Gastroesophageal sphincter (tissue), 4 donors: ENCODE data around the gene VSIG10. TPM values are rescaled to one million over a fixed set of nuclear protein-coding genes. Genes with fewer than 3 reads are reported as not detected.

Experiments used
- ATAC-seq: fragments of 150-250 bp; one replicate; pipeline ENCODE4 v1.9.1; 2016; ENCODE audit warnings: mild to moderate bottlenecking, moderate library complexity
- H3K27ac ChIP-seq, 4 donors: fragments of 200-600 bp; sonication (generic) in 3 of 4; 1 replicate in 3 of 4; 2 replicates in 1 of 4; pipeline ENCODE4 v1.5.1; 2016 to 2019
- H3K27me3 ChIP-seq: fragments of 200-600 bp; sonication (generic); one replicate; pipeline ENCODE4 v1.5.1; 2019
- H3K36me3 ChIP-seq, 2 donors: fragments of 200-600 bp; sonication (generic); one replicate each; pipeline ENCODE4 v1.5.1; 2019; ENCODE audit warnings: control low read depth in 1 of 2
- H3K4me1 ChIP-seq, 3 donors: fragments of 200-600 bp; sonication (generic); 1 replicate in 2 of 3; 2 replicates in 1 of 3; pipeline ENCODE4 v1.5.1; 2016 to 2019; ENCODE audit warnings: control low read depth in 2 of 3
- H3K4me3 ChIP-seq, 2 donors: fragments of 200-600 bp; sonication (generic); one replicate each; pipeline ENCODE4 v1.5.1; 2019; ENCODE audit warnings: mild to moderate bottlenecking in 1 of 2, moderate library complexity in 1 of 2
- H3K9me3 ChIP-seq, 3 donors: fragments of 200-600 bp; sonication (generic); one replicate each; pipeline ENCODE4 v1.5.1; 2017 to 2019; ENCODE audit warnings: control low read depth in 2 of 3
- EP300 ChIP-seq: sonication (generic); formaldehyde crosslinking; IDR thresholded peaks from one replicate; pipeline ENCODE4 v1.6.1; 2017; ENCODE audit warnings: antibody characterized with exemption, mild to moderate bottlenecking
- POLR2A ChIP-seq, 2 donors: fragments of 450-650 bp; IDR thresholded peaks; one replicate each; pipeline ENCODE4 v1.6.1; 2017; ENCODE audit warnings: antibody characterized with exemption in 2 of 2, mild to moderate bottlenecking in 2 of 2, moderate library complexity in 1 of 2
- POLR2AphosphoS5 ChIP-seq: sonication (generic); formaldehyde crosslinking; IDR thresholded peaks from one replicate; pipeline ENCODE4 v1.6.1; 2017; ENCODE audit warnings: antibody characterized with exemption
- WGBS, 2 donors: methylation state at CpG; one replicate each; pipeline ENCODE4 v1.1.5; 2018; ENCODE audit warnings: low coverage in 1 of 2; 5-methylcytosine and 5-hydroxymethylcytosine counted together
- total RNA-seq, 4 donors: library from RNA; depleted of rRNA; stranded (reverse); fragments of >200 nt; gene quantifications; one replicate each; pipeline ENCODE4 v1.1.0, GENCODE V29; 2016
- TF ChIP-seq, protein P1 (sequence below), 4 experiments: fragments of 200-600 bp in 2 of 4; fragments of 450-650 bp in 2 of 4; sonication (generic) in 1 of 4; IDR thresholded peaks; one replicate each; pipeline ENCODE4 v1.5.1; 2017 to 2019; ENCODE audit warnings: antibody characterized with exemption in 4 of 4, mild to moderate bottlenecking in 2 of 4, moderate library complexity in 2 of 4

VSIG10 gene
- total RNA-seq, 4 donors from 2014 or later, result 14.7 to 24.6 (median 17.6) TPM

DNA sequence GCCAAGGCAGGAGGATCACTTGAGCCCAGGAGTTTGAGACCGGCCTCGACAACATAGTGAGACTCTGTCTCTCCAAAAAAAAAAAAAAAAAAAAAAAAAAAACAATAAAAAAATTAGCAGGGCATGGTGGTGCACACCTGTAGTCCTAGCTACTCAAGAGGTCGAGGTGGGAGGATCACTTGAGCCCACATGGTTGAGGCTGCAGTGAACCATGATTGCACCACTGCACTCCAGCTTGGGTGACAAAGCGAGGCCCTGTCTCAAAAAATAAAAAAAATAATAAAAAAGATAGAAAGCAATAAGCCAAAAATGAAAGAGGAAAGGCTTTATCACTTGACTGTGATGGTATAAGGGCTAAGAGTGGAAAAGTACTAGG is 21.9 kb upstream of the VSIG10 start:
- H3K4me3 ChIP-seq, result no peak overlapping the region
- 89% methylated on average over 1 of the region's 4 CpGs; no CpG with 5 or more reads in 1 of the 2 donors for WGBS, 2 donors
- H3K27me3 ChIP-seq, result no peaks in the 10 kb centered on the region
- ATAC-seq, result no peak
- H3K9me3 ChIP-seq, result no peaks in the 10 kb centered on the region
- H3K36me3 ChIP-seq, result peaks cover 0 to 20% of the 10 kb centered on the region in 2 donors
- no peak overlapping the region for H3K27ac ChIP-seq
- H3K4me1 ChIP-seq, result peaks cover 0 to 10% (median 0%) of the 10 kb centered on the region in 3 donors
- TF ChIP-seq POLR2AphosphoS5 (no peak), POLR2A (IDR thresholded peaks at IDR 0.05) (no peak), EP300 (no peak)
- TF ChIP-seq, protein P1, sequence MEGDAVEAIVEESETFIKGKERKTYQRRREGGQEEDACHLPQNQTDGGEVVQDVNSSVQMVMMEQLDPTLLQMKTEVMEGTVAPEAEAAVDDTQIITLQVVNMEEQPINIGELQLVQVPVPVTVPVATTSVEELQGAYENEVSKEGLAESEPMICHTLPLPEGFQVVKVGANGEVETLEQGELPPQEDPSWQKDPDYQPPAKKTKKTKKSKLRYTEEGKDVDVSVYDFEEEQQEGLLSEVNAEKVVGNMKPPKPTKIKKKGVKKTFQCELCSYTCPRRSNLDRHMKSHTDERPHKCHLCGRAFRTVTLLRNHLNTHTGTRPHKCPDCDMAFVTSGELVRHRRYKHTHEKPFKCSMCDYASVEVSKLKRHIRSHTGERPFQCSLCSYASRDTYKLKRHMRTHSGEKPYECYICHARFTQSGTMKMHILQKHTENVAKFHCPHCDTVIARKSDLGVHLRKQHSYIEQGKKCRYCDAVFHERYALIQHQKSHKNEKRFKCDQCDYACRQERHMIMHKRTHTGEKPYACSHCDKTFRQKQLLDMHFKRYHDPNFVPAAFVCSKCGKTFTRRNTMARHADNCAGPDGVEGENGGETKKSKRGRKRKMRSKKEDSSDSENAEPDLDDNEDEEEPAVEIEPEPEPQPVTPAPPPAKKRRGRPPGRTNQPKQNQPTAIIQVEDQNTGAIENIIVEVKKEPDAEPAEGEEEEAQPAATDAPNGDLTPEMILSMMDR (IDR thresholded peaks at IDR 0.05), result no peak

DNA sequence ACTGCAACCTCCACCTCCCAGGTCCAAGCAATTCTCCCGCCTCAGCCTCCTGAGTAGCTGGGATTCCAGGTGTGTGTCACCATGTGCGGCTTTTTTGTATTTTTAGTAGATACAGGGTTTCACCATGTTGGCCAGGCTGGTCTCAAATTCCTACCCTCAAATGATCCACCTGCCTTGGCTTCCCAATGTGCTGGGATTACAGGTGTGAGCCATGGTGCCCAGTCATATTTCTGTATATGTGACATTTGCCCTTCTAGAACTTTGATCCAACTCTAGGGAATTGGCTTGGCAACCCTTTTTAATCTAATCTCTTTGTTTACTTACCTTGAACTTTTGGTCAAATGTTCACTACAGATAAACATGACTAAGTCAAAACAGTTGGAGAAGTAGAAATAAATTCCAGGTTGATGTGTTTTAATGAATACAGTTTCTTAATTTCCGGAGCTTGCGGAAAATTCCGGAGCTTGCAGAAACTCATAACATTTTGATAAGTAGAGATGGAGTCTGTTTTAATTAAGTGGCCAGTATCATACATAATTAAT is 20.6 kb upstream of the VSIG10 start:
- no peak for TF ChIP-seq EP300
- no peak for TF ChIP-seq POLR2A (IDR thresholded peaks at IDR 0.05)
- TF ChIP-seq, protein P1 (IDR thresholded peaks at IDR 0.05), result no peak
- no peak for TF ChIP-seq POLR2AphosphoS5
- 84 to 91% methylated on average over 4 to 5 of the region's 5 CpGs for WGBS, 2 donors
- Histone ChIP-seq H3K4me1 (peaks cover 0 to 14% (median 0%) of the 10 kb centered on the region in 3 donors), H3K9me3 (no peaks in the 10 kb centered on the region), H3K36me3 (peaks cover 0 to 20% of the 10 kb centered on the region in 2 donors), H3K4me3 (no peak overlapping the region), H3K27ac (no peak overlapping the region), H3K27me3 (no peaks in the 10 kb centered on the region)
- ATAC-seq, result no peak

- H3K4me3 ChIP-seq, result no peak overlapping the region
- H3K27ac ChIP-seq, result no peak overlapping the region
- 100% methylated on average over 1 to 5 of the region's 6 CpGs for WGBS, 2 donors
- H3K27me3 ChIP-seq, result no peaks in the 10 kb centered on the region
- TF ChIP-seq POLR2AphosphoS5, result no peak
- TF ChIP-seq EP300, result no peak
- H3K36me3 ChIP-seq, result peaks cover 0 to 24% of the 10 kb centered on the region in 2 donors
- H3K9me3 ChIP-seq, result no peaks in the 10 kb centered on the region
- ATAC-seq, result no peak
- H3K4me1 ChIP-seq, result peaks cover 0 to 14% (median 0%) of the 10 kb centered on the region in 3 donors
Observed at GRCh38 chr12:118122264-118122663, 18.5 kb upstream of the VSIG10 start.

DNA sequence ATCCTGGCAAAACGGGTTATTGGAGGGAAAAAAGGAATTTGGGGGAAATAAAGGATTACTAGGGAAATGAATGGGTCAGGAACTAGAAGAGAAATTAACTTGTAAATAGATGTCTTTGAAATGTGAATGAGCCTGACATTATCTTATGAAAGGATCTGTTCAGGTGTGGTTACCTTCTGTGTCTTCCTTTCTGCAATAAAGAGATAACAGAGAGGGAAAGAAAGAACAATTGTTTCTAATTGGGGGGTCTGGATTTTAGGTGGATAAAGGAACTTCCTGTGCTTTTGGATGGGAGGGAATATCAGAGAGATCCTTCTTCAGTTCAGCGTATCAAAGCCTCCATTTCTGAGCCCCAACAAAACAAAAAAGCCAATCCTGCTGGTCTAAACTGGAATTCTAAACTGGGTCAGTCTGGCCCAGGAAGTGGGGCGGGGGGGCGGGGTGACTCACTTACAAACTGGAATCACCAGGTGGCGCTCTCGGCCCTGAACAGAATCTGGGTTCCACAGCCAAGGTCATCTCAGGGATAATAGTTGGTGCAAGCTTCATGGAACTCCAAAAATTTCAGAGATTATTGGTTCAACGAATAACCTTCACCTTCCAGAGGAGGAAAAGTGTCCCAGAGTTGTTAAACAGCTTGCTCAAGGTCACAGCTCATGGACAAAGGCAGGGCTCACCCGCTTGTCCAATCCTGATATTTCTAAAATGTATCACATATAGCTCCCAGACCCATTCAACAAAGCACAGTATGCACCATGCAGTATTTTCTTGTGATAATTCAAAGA is 17.0 kb upstream of the VSIG10 start:
- ATAC-seq, result peak; percentile 83
- H3K27ac ChIP-seq, result peak overlapping the region in 2 of 4 donors; percentile 18 to 33
- no peaks in the 10 kb centered on the region for H3K27me3 ChIP-seq
- TF ChIP-seq, protein P1 (IDR thresholded peaks at IDR 0.05), result peak; percentile 24 to 83 (median 57)
- TF ChIP-seq POLR2A (IDR thresholded peaks at IDR 0.05), result no peak
- H3K36me3 ChIP-seq, result peaks cover 0 to 31% of the 10 kb centered on the region in 2 donors
- H3K4me1 ChIP-seq, result peaks cover 0 to 14% (median 0%) of the 10 kb centered on the region in 3 donors
- H3K9me3 ChIP-seq, result no peaks in the 10 kb centered on the region
- no peak overlapping the region for H3K4me3 ChIP-seq
- WGBS, 2 donors, result 36 to 54% methylated on average over 3 to 4 of the region's 8 CpGs

GRCh38 chr12:118119449-118119879 is 15.7 kb upstream of the VSIG10 start:
- Histone ChIP-seq H3K4me3 (no peak overlapping the region), H3K4me1 (peaks cover 0 to 14% (median 0%) of the 10 kb centered on the region in 3 donors), H3K9me3 (no peaks in the 10 kb centered on the region), H3K27me3 (no peaks in the 10 kb centered on the region), H3K36me3 (peaks cover 0 to 28% of the 10 kb centered on the region in 2 donors), H3K27ac (no peak overlapping the region)
- WGBS, 2 donors, result 78 to 82% methylated on average over 5 to 6 of the region's 10 CpGs
- TF ChIP-seq POLR2A (IDR thresholded peaks at IDR 0.05), result no peak
- no peak for TF ChIP-seq POLR2AphosphoS5
- ATAC-seq, result no peak

- WGBS, 2 donors, result 90% methylated on average over 1 of the region's 1 CpG; no CpG with 5 or more reads in 1 of the 2 donors
Observed at GRCh38 chr12:118109088-118109487, 5.3 kb upstream of the VSIG10 start.

More at GRCh38 chr12:118109088-118109487, 5.3 kb upstream of the VSIG10 start:
- H3K4me3 ChIP-seq, result no peak overlapping the region
- H3K36me3 ChIP-seq, result no peaks in the 10 kb centered on the region
- no peaks in the 10 kb centered on the region for H3K27me3 ChIP-seq
- no peaks in the 10 kb centered on the region for H3K9me3 ChIP-seq
- no peak for ATAC-seq
- H3K27ac ChIP-seq, result no peak overlapping the region
- TF ChIP-seq POLR2A (IDR thresholded peaks at IDR 0.05) (no peak), POLR2AphosphoS5 (no peak)
- TF ChIP-seq, protein P1 (IDR thresholded peaks at IDR 0.05), result no peak
- peaks cover 0 to 8% (median 0%) of the 10 kb centered on the region in 3 donors for H3K4me1 ChIP-seq
